HG03521 (cell line): ENCODE data around the gene ZNF789.
"Not testable (repeated sequence)": the region's sequence is repeated elsewhere in the genome, so short reads cannot be mapped to it uniquely, and the experiment has no call there.

Source experiments
- ATAC-seq: cut with Tn5 transposase; IDR thresholded peaks from one replicate; pipeline ENCODE4 v1.9.1; 2021; ENCODE audit warnings: mild to moderate bottlenecking, moderate library complexity; ENCODE audit not compliant: unreplicated experiment

The ZNF789 gene

GRCh38 chr7:99472561-99473314, at the start of gene ZNF789:
Gene ZNF789, plus strand, starts transcription at chr7:99472890. Its CDS starts 3,567 bp downstream, at chr7:99476457.
- peak; percentile 95 for ATAC-seq

- no peak for ATAC-seq
Measured at GRCh38 chr7:99424932-99425730, 47.6 kb upstream of the ZNF789 start.

DNA sequence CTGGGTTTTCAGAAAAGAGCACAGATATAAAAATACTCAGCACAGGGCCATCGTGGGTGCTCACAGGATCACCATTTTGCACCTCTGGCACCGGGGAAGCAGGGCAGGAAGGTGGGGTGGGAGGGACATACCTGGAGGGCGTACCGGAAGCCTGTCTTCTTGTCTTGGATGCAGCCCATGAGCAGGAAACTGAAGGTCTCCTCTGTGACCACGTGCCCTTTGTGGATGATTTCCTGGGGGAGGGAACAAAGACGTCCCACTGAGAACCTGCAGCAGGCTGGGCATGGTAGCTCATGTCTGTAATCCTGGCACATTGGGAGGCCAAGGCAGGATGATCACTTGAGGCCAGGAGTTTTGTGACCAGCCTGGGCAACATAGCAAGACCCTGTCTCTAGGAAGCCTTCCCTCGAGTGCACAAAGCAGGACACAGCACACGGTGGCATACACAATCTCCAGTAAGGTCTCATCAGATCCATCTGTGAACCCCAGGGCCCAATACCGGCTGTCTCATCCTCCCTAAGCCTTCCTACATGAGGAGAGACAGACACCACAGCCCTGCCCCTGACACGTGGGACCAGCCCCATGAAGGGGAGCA, 43.6 kb upstream of the ZNF789 start:
- no peak for ATAC-seq

- ATAC-seq = no peak
Measured at GRCh38 chr7:99429756-99430155, 42.9 kb upstream of the ZNF789 start.

- not testable (repeated sequence) for ATAC-seq
Measured at GRCh38 chr7:99431756-99432540, 40.7 kb upstream of the ZNF789 start.

DNA sequence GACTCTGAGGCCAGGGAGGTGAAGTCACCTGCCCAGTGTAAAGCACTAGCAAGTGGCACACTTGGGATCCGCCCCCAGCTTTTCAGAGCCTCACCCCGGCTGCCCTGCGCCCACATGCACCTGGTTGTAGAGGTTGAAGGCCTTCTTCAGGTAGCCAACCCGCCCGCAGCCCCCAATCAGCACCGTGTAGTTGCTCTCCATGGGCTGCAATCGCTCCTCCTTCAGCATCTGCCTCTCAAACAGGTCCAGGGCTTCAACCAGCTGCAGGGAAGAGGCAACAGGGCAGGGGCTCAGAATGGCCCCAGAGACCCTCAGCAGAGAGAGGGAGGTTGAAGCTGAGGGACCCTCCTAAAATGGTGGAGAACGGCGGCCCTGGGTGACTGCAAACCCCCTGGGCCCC, 39.5 kb upstream of the ZNF789 start:
- ATAC-seq = no peak

DNA sequence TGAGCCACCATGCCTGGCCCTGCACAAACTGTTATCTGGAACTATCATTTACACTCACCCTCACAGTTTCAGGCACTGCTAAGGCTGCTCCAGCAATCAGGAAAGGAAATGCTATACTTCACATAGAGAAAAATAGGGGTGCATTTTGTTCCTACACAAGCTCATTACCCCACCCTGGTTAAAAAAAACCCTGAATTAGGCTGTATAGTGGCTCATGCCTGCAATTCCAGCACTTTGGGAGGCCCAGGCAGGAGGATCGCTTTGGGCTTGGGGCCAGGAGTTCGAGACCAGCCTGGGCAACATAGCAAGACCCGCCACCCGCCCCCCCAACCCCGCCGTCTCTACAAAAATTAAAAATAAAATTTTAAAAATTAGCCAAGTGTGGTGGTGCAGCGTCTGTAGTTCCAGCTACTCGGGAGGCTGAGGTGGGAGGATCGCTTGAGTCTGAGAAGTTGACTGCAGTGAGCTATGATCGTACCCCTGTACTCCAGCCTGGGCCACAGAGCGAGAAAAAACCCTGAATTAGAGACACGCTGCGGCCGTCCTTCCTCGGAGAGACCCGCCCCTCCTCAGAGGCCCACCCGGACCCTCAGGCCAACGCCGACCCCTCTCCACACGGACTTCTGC, 34.6 kb upstream of the ZNF789 start:
- ATAC-seq = no peak

DNA sequence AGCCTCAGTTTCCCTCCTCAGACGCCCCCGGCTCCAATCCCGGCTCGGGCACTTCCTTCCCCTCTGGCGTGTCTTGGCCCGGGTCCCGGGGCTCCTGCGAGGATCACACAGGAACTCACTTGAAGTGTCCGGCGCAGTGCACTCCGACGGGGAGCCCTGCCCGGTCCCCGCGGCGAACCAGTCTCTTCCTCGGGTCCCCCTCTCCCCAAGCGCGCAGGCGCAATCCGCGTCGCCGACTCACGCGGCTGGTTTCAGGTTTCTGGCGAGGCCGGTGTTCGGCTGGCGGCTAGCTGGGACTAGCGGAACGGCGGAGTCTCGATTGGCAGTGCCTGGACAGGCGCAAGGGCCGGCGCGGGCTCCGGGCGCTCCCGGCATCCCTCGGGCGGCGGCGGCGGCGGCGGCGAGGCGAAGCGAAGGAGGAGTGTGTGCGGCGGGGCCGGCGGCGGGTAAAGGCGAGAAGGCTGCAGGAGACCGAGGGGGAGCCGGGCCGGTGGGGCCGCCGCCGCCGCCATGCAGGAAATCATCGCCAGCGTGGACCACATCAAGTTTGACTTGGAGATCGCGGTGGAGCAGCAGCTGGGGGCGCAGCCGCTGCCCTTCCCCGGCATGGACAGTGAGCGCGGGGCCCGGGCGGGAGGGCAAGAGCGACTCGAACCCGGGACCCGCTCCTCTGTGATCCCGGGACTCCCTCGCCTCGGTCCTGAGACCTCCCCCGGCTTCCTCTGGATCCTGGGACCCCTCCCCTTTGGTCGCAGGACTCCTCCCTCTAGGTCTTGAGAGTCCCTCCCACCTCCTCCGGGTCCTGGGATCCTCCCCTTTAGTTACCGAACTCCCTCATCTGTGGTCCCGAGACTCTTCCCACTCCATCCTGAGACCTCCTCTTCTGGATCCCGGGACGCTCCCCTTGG, 33.9 kb upstream of the ZNF789 start, which contains the start of the genes CPSF4 and PTCD1:
CPSF4 (plus strand) TSS at position 371 of the 908 bp plus-strand sequence; CDS start at position 511, 140 bp downstream.
PTCD1 (minus strand) TSS at position 226 of the 908 bp plus-strand sequence. CDS start 3,556 bp downstream, outside the sequence.
- peak; percentile 93 for ATAC-seq

- no peak for ATAC-seq
Measured at GRCh38 chr7:99440195-99440594, 32.5 kb upstream of the ZNF789 start.

DNA sequence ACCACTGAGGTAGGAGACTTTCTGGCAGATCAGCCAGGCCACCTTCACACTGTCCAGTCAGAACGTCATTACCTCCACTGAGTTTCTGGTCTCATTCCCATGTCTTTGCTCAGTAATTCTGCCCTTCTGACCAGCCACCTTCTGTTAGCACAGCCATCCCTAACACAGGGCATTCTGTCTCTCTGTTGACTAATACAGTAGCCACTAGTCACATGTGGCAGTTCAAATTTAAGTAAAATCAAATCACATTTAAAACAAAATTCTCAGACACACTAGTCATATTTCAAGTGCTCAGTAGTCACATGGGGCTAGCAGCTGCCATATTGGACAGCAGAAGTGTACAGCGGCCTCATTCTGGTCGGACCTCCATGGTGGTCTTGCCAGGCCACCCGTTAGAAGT, 26.6 kb upstream of the ZNF789 start:
- no peak for ATAC-seq

- ATAC-seq = no peak
Measured at GRCh38 chr7:99447943-99448342, 24.7 kb upstream of the ZNF789 start.

- ATAC-seq = no peak
Measured at GRCh38 chr7:99448855-99449254, 23.8 kb upstream of the ZNF789 start.

- no peak for ATAC-seq
Measured at GRCh38 chr7:99449326-99449725, 23.4 kb upstream of the ZNF789 start.

DNA sequence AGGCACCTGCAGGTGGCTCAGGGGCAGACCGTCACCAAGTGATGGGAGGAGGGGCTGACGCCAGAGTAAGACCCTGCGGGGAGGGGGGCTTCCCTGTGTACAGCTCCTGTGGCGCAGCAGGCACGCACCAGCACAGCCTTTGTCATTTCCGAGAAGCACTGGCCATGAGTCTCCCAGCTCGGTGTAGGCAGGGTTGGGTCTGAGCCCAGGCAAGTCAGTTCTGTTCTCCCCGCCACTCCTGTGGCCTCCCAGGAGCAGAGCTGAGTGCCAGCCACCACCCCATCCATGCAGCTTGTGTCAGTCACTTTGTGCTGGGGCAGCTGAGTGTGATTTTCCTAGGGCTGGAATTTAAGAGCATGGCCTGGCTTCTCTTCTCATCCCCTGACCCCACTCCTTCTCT, 20.8 kb upstream of the ZNF789 start:
- no peak for ATAC-seq

GRCh38 chr7:99452541-99452940, 20.1 kb upstream of the ZNF789 start:
- ATAC-seq = no peak

GRCh38 chr7:99453105-99453504, 19.6 kb upstream of the ZNF789 start:
- no peak for ATAC-seq

GRCh38 chr7:99455874-99456273, 16.8 kb upstream of the ZNF789 start:
- ATAC-seq = no peak

DNA sequence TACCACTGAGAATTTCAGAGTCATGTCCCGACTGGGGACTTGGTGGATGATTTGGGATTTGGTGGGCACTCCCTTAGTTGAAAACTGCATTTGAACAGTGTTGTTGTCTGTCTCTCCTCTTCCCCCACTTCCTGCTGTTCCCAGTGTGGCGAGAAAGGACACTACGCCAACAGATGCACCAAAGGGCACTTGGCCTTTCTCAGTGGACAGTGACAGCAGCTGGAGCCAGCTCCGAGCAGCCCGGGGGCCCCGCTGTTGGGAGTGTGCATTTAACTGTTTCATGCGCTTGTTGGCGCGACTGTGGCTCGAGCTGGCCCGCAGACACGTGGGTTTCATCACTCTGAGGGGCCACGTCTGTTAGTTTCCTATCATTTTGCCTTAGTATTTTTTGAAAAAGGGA, 16.4 kb upstream of the ZNF789 start:
- ATAC-seq = no peak

GRCh38 chr7:99457050-99457649, 15.5 kb upstream of the ZNF789 start:
- no peak for ATAC-seq
